K562 (cell line): ENCODE results near the gene GRHPR. TPM values are rescaled to one million over a fixed set of nuclear protein-coding genes. Genes with fewer than 3 reads are reported as not detected.

Source experiments
- BRF1 ChIP-seq: IDR thresholded peaks from 3 replicates; pipeline ENCODE4 v1.6.1; 2011; ENCODE audit warnings: borderline replicate concordance, mild to moderate bottlenecking; ENCODE audit not compliant: insufficient read length; ENCODE audit errors: extremely low read depth
- MGA ChIP-seq: fragments of 450-650 bp; IDR thresholded peaks from 2 replicates; pipeline ENCODE4 v1.6.1; 2016; ENCODE audit warnings: mild to moderate bottlenecking, moderate library complexity
- MNT ChIP-seq, 2 experiments: fragments of 450-650 bp; conservative IDR thresholded peaks; 2 replicates each; pipeline ENCODE4 v1.6.1; 2017; ENCODE audit warnings: mild to moderate bottlenecking in 2 of 2, moderate library complexity in 2 of 2
- NCOR1 ChIP-seq: fragments of 450-650 bp; IDR thresholded peaks from 2 replicates; pipeline ENCODE4 v1.6.1; 2016; ENCODE audit warnings: mild to moderate bottlenecking, moderate library complexity
- PRMT5 ChIP-seq: sonication (generic); formaldehyde crosslinking; IDR thresholded peaks from 2 replicates; pipeline ENCODE4 v1.5.0; 2020; ENCODE audit warnings: missing genetic modification reagents
- SIRT6 ChIP-seq: IDR thresholded peaks from one replicate; pipeline ENCODE4 v1.6.1; 2012; ENCODE audit warnings: low read depth, mild to moderate bottlenecking, control low read depth, inconsistent platforms, low read length, moderate library complexity
- ZBTB11 ChIP-seq, 3 experiments: fragments of 200-800 bp in 1 of 3; fragments of 250-450 bp in 1 of 3; fragments of 450-650 bp in 1 of 3; sonication (Bioruptor Pico) in 1 of 3; sonication (Bioruptor generic) in 1 of 3; formaldehyde crosslinking in 1 of 3; IDR thresholded peaks; 2 replicates each; pipeline versions ENCODE4 v1.6.1 to v1.8.0; 2016 to 2022; ENCODE audit warnings: mild to moderate bottlenecking in 2 of 3, missing genetic modification characterization in 2 of 3, missing compliant biosample characterization in 1 of 3, moderate library complexity in 1 of 3
- ZNF263 ChIP-seq: sonication (generic); formaldehyde crosslinking; IDR thresholded peaks from 2 replicates; pipeline ENCODE4 v1.8.0; 2022; ENCODE audit warnings: mild to moderate bottlenecking, missing genetic modification reagents, borderline replicate concordance
- polyA plus RNA-seq, 8 experiments: library from polyadenylated mRNA; depleted of rRNA in 4 of 8; stranded (reverse) in 5 of 8; unstranded in 3 of 8; fragments of >200 nt; fragmentation: Nextera tagmentation in 2 of 8; fragmentation: Illumina TruSeq in 1 of 8; extraction: Ambion mirVana in 2 of 8; extraction: Trizol in 1 of 8; gene quantifications; 2 replicates each; pipeline versions ENCODE4 v1.2.1 to v1.2.3, GENCODE V29; 2011 to 2014; ENCODE audit warnings: inconsistent platforms in 1 of 8, missing spikeins in 1 of 8
- total RNA-seq, 7 experiments: library from RNA; depleted of rRNA in 6 of 7; stranded (reverse); fragments of >200 nt in 6 of 7; fragmentation: Illumina TruSeq in 2 of 7; extraction: Trizol in 2 of 7; gene quantifications; 2 replicates each; pipeline versions ENCODE4 v1.2.1 to v1.2.3, GENCODE V29; 2011 to 2021; ENCODE audit warnings: low replicate concordance in 1 of 7
- TF ChIP-seq, protein P1 (sequence below): sonication (generic); formaldehyde crosslinking; IDR thresholded peaks from 2 replicates; pipeline ENCODE4 v1.8.1; 2022; ENCODE audit warnings: missing genetic modification reagents

GRHPR gene
- total and polyA plus RNA-seq, 9 of the 15 experiments (the other 6 are each of a cell fraction or from before 2014, with no cell fraction given): 38.9 to 144 (median 120) TPM

GRCh38 chr9:37395229-37395628 lies 27.3 kb upstream of the GRHPR start (continued):
- TF ChIP-seq, protein P1, sequence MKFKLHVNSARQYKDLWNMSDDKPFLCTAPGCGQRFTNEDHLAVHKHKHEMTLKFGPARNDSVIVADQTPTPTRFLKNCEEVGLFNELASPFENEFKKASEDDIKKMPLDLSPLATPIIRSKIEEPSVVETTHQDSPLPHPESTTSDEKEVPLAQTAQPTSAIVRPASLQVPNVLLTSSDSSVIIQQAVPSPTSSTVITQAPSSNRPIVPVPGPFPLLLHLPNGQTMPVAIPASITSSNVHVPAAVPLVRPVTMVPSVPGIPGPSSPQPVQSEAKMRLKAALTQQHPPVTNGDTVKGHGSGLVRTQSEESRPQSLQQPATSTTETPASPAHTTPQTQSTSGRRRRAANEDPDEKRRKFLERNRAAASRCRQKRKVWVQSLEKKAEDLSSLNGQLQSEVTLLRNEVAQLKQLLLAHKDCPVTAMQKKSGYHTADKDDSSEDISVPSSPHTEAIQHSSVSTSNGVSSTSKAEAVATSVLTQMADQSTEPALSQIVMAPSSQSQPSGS (CRISPR knock-in tag): no peak
- no peak for TF ChIP-seq ZNF263 (CRISPR knock-in tag)
- TF ChIP-seq MNT (conservative IDR thresholded peaks at IDR 0.05): 0 out of 4 replicates have a peak, but pooled peaks of 1 of the 2 experiments have one; percentile 29
- no peak for TF ChIP-seq SIRT6
- TF ChIP-seq MGA: peak; percentile 58
- TF ChIP-seq PRMT5 (CRISPR knock-in tag): no peak
- TF ChIP-seq BRF1: no peak
- TF ChIP-seq NCOR1: no peak
- no peak for TF ChIP-seq ZBTB11 (CRISPR knock-in tag; IDR thresholded peaks at IDR 0.05)
